ENCODE measurements around the gene NRAS. TPM values are rescaled to one million over a fixed set of nuclear protein-coding genes. Genes with fewer than 3 reads are reported as not detected.

The NRAS gene
- total and polyA plus RNA-seq, 9 of the 15 experiments (the other 6 are each of a cell fraction or from before 2014, with no cell fraction given) = 40.7 to 94.5 (median 75.4) TPM

GRCh38 chr1:114756949-114757454 is 40.4 kb upstream of the NRAS start (continued):
- TF ChIP-seq CCNT2 (IDR thresholded peaks at IDR 0.05; ENCODE audit: borderline replicate concordance, extremely low read depth, insufficient read length, low read depth, low read length) = no peak
- TF ChIP-seq ESRRA (IDR thresholded peaks at IDR 0.05; ENCODE audit: borderline replicate concordance, low read depth) = no peak
- TF ChIP-seq THAP7 (CRISPR knock-in tag; IDR thresholded peaks at IDR 0.05) = peak; percentile 75
- TF ChIP-seq NFE2 (IDR thresholded peaks at IDR 0.05; ENCODE audit: low read depth) = no peak
- TF ChIP-seq NFATC3 (IDR thresholded peaks at IDR 0.05) = no peak
- no peak for TF ChIP-seq THRB (CRISPR knock-in tag; conservative IDR thresholded peaks at IDR 0.05)
- no peak for TF ChIP-seq UBTF (IDR thresholded peaks at IDR 0.05; ENCODE audit: borderline replicate concordance in 1 of 2, low read depth in 2 of 2, low read length in 2 of 2)
- no peak for TF ChIP-seq STAT5A (IDR thresholded peaks at IDR 0.05; ENCODE audit: borderline replicate concordance, low read length)
- no peak for TF ChIP-seq CHD4 (IDR thresholded peaks at IDR 0.05; ENCODE audit: insufficient read depth, insufficient replicate concordance, low read depth, low read length, poor library complexity, severe bottlenecking)
- no peak for TF ChIP-seq PCBP1 (IDR thresholded peaks at IDR 0.05; ENCODE audit: low read depth, low read length, poor library complexity, severe bottlenecking)
- no peak for TF ChIP-seq ZNF589 (CRISPR knock-in tag; IDR thresholded peaks at IDR 0.05; ENCODE audit: low read depth)
- no peak for TF ChIP-seq MYC (IDR thresholded peaks at IDR 0.05; ENCODE audit: low read depth, low read length)
- 0 out of 2 replicates have a peak, but pooled peaks have one; percentile 9 for TF ChIP-seq MYC (CRISPR knock-in tag; IDR thresholded peaks at IDR 0.05; ENCODE audit: borderline replicate concordance, low read depth)
- no peak for TF ChIP-seq ZNF592 (IDR thresholded peaks at IDR 0.05)
- TF ChIP-seq GATA2 (CRISPR knock-in tag; IDR thresholded peaks at IDR 0.05) = peak; percentile 38; the same call in 1 of the 2 replicates
- no peak for TF ChIP-seq BCOR (IDR thresholded peaks at IDR 0.05)
- peak; percentile 69; the same call in 1 of the 2 replicates for TF ChIP-seq ZC3H4 (CRISPR knock-in tag; IDR thresholded peaks at IDR 0.05; ENCODE audit: borderline replicate concordance)
- no peak for TF ChIP-seq XRCC4 (IDR thresholded peaks at IDR 0.05; ENCODE audit: extremely low read depth, insufficient read depth, insufficient read length)
- no peak for TF ChIP-seq TBP (optimal IDR thresholded peaks at IDR 0.05; ENCODE audit: low read depth, low read length)
- no peak for TF ChIP-seq FUS (optimal IDR thresholded peaks at IDR 0.05; ENCODE audit: low read depth, low read length)
